ENCODE results near the gene SLC34A1.
"Not testable (repeated sequence)": the region's sequence is repeated elsewhere in the genome, so short reads cannot be mapped to it uniquely, and the experiment has no call there.

SLC34A1 gene

GRCh38 chr5:177355162-177355867 lies 28.9 kb upstream of the SLC34A1 start:
- no peak for DNase-seq (ENCODE audit: low read depth)

GRCh38 chr5:177355868-177356168 lies 28.4 kb upstream of the SLC34A1 start:
- DNase-seq (ENCODE audit: low read depth) = no peak

- DNase-seq (ENCODE audit: low read depth) = no peak
Measured at GRCh38 chr5:177356746-177357145, 27.5 kb upstream of the SLC34A1 start.

GRCh38 chr5:177357146-177357458 lies 27.1 kb upstream of the SLC34A1 start:
- DNase-seq (ENCODE audit: low read depth) = no peak

- peak; percentile 61 for DNase-seq (ENCODE audit: low read depth)
Measured at GRCh38 chr5:177357459-177358351, 26.5 kb upstream of the SLC34A1 start, which contains the start of gene RGS14. Gene RGS14 (plus strand): TSS chr5:177357924. CDS start chr5:177358025, 101 bp downstream.

GRCh38 chr5:177358370-177358819 lies 25.8 kb upstream of the SLC34A1 start:
- DNase-seq (ENCODE audit: low read depth) = no peak

GRCh38 chr5:177359451-177359851 lies 24.8 kb upstream of the SLC34A1 start:
- no peak for DNase-seq (ENCODE audit: low read depth)

GRCh38 chr5:177359860-177360259 lies 24.4 kb upstream of the SLC34A1 start:
- no peak for DNase-seq (ENCODE audit: low read depth)

GRCh38 chr5:177360740-177361139 lies 23.5 kb upstream of the SLC34A1 start:
- DNase-seq (ENCODE audit: low read depth) = not testable (repeated sequence)

- DNase-seq (ENCODE audit: low read depth) = no peak
Measured at GRCh38 chr5:177361418-177362291, 22.6 kb upstream of the SLC34A1 start.

- DNase-seq (ENCODE audit: low read depth) = no peak
Measured at GRCh38 chr5:177362292-177362609, 22.0 kb upstream of the SLC34A1 start.

GRCh38 chr5:177362610-177363507 lies 21.4 kb upstream of the SLC34A1 start:
- DNase-seq (ENCODE audit: low read depth) = no peak

- no peak for DNase-seq (ENCODE audit: low read depth)
Measured at GRCh38 chr5:177363565-177363964, 20.7 kb upstream of the SLC34A1 start.

- no peak for DNase-seq (ENCODE audit: low read depth)
Measured at GRCh38 chr5:177364159-177364962, 19.9 kb upstream of the SLC34A1 start.

GRCh38 chr5:177365845-177366527 lies 18.2 kb upstream of the SLC34A1 start:
- DNase-seq (ENCODE audit: low read depth) = no peak

GRCh38 chr5:177366528-177367322 lies 17.5 kb upstream of the SLC34A1 start:
- peak; percentile 82 for DNase-seq (ENCODE audit: low read depth)

- DNase-seq (ENCODE audit: low read depth) = no peak
Measured at GRCh38 chr5:177367323-177367848, 16.8 kb upstream of the SLC34A1 start.

- no peak for DNase-seq (ENCODE audit: low read depth)
Measured at GRCh38 chr5:177367981-177368868, 16.0 kb upstream of the SLC34A1 start.

Measured in iris pigment epithelial cell (primary cell).